NK-92 treated with Interleukin-12 subunit alpha and Interleukin-12 subunit beta, amount 100 ng/mL, for 24 hours (cell line): ENCODE data around the gene ZMYND11.
"Not testable (repeated sequence)": the region's sequence is repeated elsewhere in the genome, so short reads cannot be mapped to it uniquely, and the experiment has no call there.

Experiments used
- DNase-seq: peaks from one replicate; lab custom pipeline; 2025; lab: John Stamatoyannopoulos, UW

The ZMYND11 gene

GRCh38 chr10:244227-244626, 109.0 kb downstream of the ZMYND11 start:
- DNase-seq = no peak

DNA sequence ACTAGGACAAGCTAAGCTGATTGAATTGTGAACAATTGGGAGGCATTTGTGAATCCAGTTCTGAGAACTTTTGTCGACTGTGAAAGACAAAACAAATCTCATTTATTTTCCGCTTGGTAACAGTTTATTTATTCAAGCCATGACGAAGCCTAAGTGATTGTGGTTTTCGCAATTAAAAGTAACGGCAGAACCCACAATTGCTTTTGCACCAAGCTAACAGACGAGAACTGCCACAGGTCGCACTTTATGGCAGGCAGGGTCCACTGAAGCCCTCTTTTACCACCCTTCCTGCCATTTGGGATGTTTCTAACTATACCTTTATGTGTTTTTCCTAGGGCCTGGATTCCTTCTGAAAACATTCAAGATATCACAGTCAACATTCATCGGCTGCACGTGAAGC, 111.2 kb downstream of the ZMYND11 start:
- DNase-seq = no peak

- DNase-seq = no peak
Observed at GRCh38 chr10:247480-247879, 112.2 kb downstream of the ZMYND11 start.

DNA sequence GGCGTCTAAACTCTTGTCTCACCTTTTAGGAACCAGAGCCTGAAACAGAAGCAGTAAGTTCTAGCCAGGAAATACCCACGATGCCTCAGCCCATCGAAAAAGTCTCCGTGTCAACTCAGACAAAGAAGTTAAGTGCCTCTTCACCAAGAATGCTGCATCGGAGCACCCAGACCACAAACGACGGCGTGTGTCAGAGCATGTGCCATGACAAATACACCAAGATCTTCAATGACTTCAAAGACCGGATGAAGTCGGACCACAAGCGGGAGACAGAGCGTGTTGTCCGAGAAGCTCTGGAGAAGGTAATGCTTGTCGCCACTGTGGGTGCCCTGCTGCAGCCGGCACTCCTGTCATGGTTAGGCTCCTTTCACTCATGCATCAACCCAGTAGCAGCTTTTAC, 113.1 kb downstream of the ZMYND11 start:
- no peak for DNase-seq

DNA sequence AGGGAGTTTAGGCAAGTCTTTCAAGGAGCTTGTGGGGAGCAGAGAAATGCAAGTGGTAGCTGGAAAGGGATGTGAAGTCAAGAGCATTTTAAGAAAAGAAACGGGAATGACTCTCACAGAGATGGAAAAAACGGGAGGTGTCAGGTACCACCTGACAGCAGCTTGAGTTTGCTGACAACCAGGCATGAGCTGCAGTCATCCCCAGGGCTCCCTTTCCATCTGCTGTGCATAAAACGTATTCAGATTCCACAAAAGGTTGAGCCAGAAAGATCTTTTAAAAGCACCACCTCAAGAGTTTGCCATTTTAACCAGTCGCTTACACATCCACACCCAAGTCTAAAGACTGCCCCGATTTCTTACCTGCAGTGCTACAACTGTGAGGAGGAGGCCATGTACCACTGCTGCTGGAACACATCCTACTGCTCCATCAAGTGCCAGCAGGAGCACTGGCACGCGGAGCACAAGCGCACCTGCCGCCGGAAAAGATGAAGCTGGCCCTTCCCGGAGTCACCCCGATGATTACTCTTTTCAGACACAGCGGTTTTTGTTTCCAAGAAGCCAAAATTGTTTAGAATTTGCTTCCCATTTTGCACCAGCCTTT, 116.8 kb downstream of the ZMYND11 start:
- DNase-seq = no peak

DNA sequence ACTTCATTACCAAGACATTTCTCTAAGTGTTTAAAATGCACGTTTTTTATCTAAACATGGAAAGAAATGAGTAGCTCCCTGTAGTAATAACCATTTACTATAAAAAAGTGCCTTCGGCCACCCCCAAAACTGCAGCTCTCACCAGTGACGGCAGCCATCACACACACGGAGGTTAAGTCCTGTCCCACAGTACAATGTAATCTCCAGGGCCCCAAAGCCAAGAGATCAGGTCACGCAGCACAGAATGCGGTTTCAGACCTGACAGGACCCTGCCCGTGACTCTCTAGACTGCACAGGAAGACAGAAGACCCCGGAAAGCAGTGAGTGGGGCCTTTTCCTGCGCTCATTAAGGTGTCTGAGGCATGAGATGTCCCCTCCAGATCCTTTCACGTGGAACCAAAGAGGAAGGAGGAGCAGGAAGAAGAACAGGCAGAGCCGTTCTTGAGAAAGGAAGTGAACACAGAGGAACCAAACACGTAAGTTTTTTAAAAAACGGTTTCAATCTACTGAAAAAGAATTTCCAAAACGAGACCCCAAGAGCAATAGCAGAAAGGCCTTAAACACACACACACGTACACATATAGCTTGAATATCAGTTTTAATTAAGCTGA, 125.7 kb downstream of the ZMYND11 start:
- DNase-seq = no peak

DNA sequence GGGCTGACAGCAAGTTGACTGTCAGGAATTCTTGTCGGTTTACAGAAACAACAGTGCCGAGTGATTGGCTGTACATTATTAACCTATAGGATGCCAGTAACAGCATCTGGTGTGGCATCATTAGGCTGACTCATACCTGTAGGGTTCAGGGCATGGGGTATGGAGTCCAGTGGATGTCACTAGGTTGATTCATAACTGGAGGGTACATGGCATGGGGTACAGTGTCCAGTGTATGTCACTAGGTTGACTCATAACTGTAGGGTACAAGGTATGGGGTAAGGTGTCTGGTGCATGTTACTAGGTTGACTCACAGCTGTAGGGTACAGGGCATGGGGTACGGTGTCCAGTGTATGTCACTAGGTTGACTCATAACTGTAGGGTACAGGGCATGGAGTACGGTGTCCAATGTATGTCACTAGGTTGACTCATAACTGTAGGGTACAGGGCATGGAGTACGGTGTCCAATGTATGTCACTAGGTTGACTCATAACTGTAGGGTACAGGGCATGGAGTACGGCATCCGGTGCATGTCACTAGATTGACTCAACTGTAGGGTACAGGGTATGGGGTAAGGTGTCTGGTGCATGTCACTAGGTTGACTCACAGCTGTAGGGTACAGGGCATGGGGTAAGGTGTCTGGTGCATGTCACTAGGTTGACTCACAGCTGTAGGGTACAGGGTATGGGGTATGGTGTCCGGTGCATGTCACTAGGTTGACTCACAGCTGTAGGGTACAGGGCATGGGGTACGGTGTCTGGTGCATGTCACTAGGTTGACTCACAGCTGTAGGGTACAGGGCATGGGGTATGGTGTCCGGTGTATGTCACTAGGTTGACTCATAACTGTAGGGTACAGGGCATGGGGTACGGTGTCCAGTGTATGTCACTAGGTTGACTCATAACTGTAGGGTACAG, 129.2 kb downstream of the ZMYND11 start:
- not testable (repeated sequence) for DNase-seq

DNA sequence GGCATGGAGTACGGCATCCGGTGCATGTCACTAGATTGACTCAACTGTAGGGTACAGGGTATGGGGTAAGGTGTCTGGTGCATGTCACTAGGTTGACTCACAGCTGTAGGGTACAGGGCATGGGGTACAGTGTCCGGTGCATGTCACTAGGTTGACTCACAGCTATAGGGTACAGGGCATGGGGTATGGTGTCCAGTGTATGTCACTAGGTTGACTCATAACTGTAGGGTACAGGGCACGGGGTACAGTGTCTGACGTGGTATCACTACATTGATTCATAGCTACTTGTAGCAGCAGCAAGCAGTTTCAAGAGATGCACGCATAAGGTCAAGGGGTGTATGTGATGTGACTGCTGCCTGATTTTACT, 129.8 kb downstream of the ZMYND11 start:
- DNase-seq = not testable (repeated sequence)

DNA sequence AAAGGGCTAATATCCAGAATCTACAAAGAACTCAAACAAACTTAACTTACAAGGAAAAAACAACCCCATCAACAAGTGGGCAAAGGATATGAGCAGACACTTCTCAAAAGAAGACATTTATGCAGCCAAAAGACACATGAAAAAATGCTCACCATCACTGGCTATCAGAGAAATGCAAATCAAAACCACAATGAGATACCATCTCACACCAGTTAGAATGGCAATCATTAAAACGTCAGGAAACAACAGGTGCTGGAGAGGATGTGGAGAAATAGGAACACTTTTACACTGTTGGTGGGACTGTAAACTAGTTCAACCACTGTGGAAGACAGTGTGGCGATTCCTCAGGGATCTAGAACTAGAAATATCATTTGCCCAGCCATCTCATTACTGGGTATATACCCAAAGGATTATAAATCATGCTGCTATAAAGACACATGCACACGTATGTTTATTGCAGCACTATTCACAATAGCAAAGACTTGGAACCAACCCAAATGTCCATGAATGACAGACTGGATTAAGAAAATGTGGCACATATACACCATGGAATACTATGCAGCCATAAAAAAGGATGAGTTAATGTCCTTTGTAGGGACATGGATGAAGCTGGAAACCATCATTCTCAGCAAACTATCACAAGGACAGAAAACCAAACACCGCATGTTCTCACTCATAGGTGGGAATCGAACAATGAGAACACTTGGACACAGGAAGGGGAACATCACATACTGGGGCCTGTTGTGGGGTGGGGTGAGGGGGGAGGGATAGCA, 130.7 kb downstream of the ZMYND11 start:
- not testable (repeated sequence) for DNase-seq

- no peak for DNase-seq
Observed at GRCh38 chr10:266974-267425, 131.7 kb downstream of the ZMYND11 start.

DNA sequence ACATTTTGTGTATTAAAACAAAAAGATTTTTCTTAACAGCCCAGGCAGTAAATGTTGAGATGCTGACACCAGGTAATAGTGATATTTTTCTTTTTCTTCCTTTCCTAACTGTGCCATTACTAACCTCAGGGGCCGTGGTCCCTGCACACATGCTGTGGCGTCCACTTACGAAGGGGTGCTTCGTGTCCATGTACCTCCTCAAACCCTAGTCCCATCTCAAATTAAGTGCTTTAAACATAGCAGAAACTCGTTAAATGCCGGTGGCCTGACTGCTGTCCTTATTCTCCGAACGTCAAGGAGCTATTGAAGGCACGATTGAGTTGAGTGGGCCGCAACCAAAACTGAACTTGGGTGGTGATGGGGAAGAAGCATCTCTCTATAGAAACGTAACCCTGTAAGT, 132.4 kb downstream of the ZMYND11 start:
- DNase-seq = no peak

GRCh38 chr10:269440-270074, 134.3 kb downstream of the ZMYND11 start:
- DNase-seq = no peak

DNA sequence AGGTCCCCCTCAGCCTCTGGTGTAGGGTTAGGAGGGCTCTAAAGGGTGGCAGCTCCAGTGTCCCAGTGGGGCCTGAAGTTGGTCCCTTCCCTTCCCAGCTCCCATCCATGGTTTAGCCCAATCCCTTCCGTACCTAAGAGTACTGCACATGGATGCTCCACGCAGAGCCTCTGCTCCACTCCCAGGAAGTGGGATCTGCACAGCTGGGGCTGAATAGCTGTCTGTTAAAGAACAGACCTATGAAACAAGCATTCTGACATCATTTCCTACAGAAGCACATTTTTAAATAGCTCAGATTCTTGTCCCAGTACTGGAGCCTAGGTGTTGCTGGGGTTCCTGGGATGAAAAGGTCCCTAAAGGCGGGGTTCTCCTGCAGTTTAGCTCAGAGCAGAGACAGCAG, 135.9 kb downstream of the ZMYND11 start:
- no peak for DNase-seq

GRCh38 chr10:271722-272121, 136.5 kb downstream of the ZMYND11 start:
- DNase-seq = no peak

GRCh38 chr10:273088-273487, 137.8 kb downstream of the ZMYND11 start:
- DNase-seq = no peak

GRCh38 chr10:274866-275265, 139.6 kb downstream of the ZMYND11 start:
- no peak for DNase-seq

- no peak for DNase-seq
Observed at GRCh38 chr10:275680-276079, 140.4 kb downstream of the ZMYND11 start.

- no peak for DNase-seq
Observed at GRCh38 chr10:277963-278362, 142.7 kb downstream of the ZMYND11 start.

DNA sequence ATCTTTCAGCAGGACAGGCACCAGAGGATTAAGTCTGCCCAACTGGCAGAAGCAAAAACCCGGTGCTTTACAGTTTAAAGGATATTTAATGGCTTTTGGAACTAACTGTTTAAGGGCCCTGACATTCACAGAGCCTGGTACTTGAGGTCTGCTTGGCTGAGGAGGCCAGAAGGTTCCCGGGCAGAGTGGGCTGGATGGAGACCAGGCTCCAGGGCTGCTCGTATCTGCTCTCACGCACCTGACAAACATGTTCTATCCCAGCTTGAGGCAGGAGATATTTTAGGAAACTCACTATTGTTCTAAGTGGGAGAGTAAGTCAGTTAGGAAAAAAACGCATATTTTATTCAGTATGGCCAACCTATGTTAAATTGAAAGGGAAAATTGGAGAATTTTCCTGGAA, 143.5 kb downstream of the ZMYND11 start:
- DNase-seq = no peak

DNA sequence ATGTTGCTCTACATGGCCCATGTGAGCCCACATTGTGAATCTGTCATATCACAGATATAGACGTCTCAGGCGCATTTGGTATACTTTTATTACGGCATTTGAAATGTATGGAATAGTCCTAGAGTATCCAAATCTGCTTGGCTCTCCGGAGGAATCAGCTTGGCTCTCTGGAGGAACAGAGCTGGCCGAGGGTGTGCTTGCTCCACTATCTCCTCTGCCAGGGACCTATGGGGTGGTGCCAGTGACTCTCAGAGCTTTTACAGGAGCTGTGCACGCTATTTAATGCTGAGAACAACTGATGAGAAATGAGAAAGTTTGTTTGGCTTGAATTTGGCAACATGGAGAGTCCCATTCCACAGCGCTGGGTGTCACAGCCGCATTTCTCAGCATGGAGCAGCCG, 144.0 kb downstream of the ZMYND11 start:
- no peak for DNase-seq

DNA sequence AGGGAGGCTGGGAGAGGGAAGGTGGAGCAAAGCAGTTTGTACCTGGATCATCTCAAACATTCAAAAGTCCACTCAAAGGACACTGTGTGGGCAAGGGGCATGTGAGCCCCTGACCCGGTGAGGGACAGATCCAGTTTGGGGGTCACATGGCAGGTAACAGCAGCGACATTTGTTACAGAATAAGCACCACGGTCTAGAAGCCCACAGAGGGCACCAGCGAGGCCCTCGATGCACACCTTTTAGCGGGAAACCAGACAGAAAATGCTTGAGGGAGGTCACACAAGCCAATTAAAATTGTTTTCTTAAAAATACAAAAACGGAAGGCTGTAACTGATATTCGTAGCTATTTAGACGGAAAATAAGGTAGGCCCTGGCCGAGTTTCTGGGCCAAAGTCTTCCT, 144.4 kb downstream of the ZMYND11 start:
- DNase-seq = no peak
